ENCODE results near the gene CEP97.
"Not testable (repeated sequence)": the region's sequence is repeated elsewhere in the genome, so short reads cannot be mapped to it uniquely, and the experiment has no call there.

Gene CEP97

DNA sequence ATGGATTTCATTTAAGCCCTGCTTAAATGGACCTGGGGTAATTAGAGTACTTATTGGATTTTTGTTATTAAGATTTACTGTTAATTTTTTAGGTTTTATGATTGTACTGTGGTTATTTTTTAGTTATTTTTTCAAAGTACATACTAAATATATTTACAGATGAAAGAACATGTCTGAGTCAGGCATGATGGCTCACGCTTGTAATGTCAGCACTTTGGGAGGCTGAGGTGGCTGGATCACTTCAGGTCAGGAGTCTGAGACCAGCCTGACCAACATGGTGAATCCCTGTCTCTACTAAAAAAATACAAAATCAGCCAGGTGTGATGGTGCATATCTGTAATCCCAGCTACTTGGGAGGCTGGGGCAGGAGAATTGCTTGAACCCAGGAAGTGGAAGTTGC is 21.7 kb upstream of the CEP97 start:
- TF ChIP-seq RARB (CRISPR knock-in tag; IDR thresholded peaks at IDR 0.05) = no peak
- no peak for TF ChIP-seq ESRRG (CRISPR knock-in tag; IDR thresholded peaks at IDR 0.05)
- TF ChIP-seq CSDC2 (CRISPR knock-in tag; IDR thresholded peaks at IDR 0.05) = no peak
- TF ChIP-seq ZNF8 (CRISPR knock-in tag; IDR thresholded peaks at IDR 0.05) = no peak
- TF ChIP-seq TOX (CRISPR knock-in tag; IDR thresholded peaks at IDR 0.05; ENCODE audit: borderline replicate concordance) = no peak
- TF ChIP-seq, protein P1, sequence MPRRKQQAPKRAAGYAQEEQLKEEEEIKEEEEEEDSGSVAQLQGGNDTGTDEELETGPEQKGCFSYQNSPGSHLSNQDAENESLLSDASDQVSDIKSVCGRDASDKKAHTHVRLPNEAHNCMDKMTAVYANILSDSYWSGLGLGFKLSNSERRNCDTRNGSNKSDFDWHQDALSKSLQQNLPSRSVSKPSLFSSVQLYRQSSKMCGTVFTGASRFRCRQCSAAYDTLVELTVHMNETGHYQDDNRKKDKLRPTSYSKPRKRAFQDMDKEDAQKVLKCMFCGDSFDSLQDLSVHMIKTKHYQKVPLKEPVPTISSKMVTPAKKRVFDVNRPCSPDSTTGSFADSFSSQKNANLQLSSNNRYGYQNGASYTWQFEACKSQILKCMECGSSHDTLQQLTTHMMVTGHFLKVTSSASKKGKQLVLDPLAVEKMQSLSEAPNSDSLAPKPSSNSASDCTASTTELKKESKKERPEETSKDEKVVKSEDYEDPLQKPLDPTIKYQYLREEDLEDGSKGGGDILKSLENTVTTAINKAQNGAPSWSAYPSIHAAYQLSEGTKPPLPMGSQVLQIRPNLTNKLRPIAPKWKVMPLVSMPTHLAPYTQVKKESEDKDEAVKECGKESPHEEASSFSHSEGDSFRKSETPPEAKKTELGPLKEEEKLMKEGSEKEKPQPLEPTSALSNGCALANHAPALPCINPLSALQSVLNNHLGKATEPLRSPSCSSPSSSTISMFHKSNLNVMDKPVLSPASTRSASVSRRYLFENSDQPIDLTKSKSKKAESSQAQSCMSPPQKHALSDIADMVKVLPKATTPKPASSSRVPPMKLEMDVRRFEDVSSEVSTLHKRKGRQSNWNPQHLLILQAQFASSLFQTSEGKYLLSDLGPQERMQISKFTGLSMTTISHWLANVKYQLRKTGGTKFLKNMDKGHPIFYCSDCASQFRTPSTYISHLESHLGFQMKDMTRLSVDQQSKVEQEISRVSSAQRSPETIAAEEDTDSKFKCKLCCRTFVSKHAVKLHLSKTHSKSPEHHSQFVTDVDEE (CRISPR knock-in tag; IDR thresholded peaks at IDR 0.05) = no peak
- TF ChIP-seq ISL1 (CRISPR knock-in tag; IDR thresholded peaks at IDR 0.05) = no peak
- TF ChIP-seq POU6F1 (CRISPR knock-in tag; IDR thresholded peaks at IDR 0.05; ENCODE audit: borderline replicate concordance, low read depth) = no peak
- TF ChIP-seq ZNF565 (CRISPR knock-in tag; conservative IDR thresholded peaks at IDR 0.05; ENCODE audit: low read depth) = no peak
- no peak for TF ChIP-seq SNAI2 (CRISPR knock-in tag; IDR thresholded peaks at IDR 0.05)
- TF ChIP-seq, protein P2, sequence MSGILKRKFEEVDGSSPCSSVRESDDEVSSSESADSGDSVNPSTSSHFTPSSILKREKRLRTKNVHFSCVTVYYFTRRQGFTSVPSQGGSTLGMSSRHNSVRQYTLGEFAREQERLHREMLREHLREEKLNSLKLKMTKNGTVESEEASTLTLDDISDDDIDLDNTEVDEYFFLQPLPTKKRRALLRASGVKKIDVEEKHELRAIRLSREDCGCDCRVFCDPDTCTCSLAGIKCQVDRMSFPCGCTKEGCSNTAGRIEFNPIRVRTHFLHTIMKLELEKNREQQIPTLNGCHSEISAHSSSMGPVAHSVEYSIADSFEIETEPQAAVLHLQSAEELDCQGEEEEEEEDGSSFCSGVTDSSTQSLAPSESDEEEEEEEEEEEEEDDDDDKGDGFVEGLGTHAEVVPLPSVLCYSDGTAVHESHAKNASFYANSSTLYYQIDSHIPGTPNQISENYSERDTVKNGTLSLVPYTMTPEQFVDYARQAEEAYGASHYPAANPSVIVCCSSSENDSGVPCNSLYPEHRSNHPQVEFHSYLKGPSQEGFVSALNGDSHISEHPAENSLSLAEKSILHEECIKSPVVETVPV (CRISPR knock-in tag; IDR thresholded peaks at IDR 0.05) = no peak
- no peak for TF ChIP-seq GLIS3 (CRISPR knock-in tag; IDR thresholded peaks at IDR 0.05)
- TF ChIP-seq ZFP30 (CRISPR knock-in tag; IDR thresholded peaks at IDR 0.05) = no peak
- no peak for TF ChIP-seq PPARA (CRISPR knock-in tag; IDR thresholded peaks at IDR 0.05; ENCODE audit: borderline replicate concordance)
- no peak for ATAC-seq

DNA sequence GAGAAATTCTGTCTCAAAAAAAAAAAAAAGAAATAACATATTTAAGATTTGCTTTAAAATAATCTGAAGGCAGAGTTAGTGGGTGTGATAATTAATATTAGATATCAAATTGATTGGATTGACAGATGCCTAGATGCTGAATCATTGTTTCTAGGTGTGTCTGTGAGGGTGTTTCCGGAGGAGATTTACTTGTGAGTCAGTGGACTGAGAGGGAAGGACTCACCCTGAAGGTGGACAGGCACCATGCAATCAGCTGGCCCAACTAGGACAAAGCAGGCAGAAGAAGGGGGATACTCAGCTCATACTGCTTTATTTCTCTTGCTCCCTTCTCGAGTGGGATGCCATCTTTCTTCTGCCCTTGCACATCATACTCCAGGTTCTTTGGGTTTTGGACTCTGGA is 21.2 kb upstream of the CEP97 start:
- no peak for TF ChIP-seq SNAI2 (CRISPR knock-in tag; IDR thresholded peaks at IDR 0.05)
- no peak for TF ChIP-seq ZNF8 (CRISPR knock-in tag; IDR thresholded peaks at IDR 0.05)
- TF ChIP-seq CSDC2 (CRISPR knock-in tag; IDR thresholded peaks at IDR 0.05) = no peak
- TF ChIP-seq, protein P1 (CRISPR knock-in tag; IDR thresholded peaks at IDR 0.05) = no peak
- TF ChIP-seq ARNTL (CRISPR knock-in tag; IDR thresholded peaks at IDR 0.05; ENCODE audit: borderline replicate concordance, low read depth) = no peak
- no peak for TF ChIP-seq ZFP30 (CRISPR knock-in tag; IDR thresholded peaks at IDR 0.05)
- TF ChIP-seq ZFP3 (CRISPR knock-in tag; IDR thresholded peaks at IDR 0.05) = no peak
- no peak for ATAC-seq

GRCh38 chr3:101704639-101705038 is 19.8 kb upstream of the CEP97 start:
- not testable (repeated sequence) for ATAC-seq

- TF ChIP-seq BACH2 (CRISPR knock-in tag; IDR thresholded peaks at IDR 0.05; ENCODE audit: borderline replicate concordance) (no peak), ESRRG (CRISPR knock-in tag; IDR thresholded peaks at IDR 0.05) (no peak), CSDC2 (CRISPR knock-in tag; IDR thresholded peaks at IDR 0.05) (no peak), PATZ1 (CRISPR knock-in tag; IDR thresholded peaks at IDR 0.05; ENCODE audit: borderline replicate concordance) (no peak), ZNF8 (CRISPR knock-in tag; IDR thresholded peaks at IDR 0.05) (no peak), OSR1 (CRISPR knock-in tag; IDR thresholded peaks at IDR 0.05) (no peak), RARB (CRISPR knock-in tag; IDR thresholded peaks at IDR 0.05) (no peak)
- ATAC-seq = no peak
Observed at GRCh38 chr3:101709126-101709525, 15.3 kb upstream of the CEP97 start.
